ENCODE results near the gene CPED1.

CPED1 gene

GRCh38 chr7:121172484-121172883 is 184.0 kb downstream of the CPED1 start:
- no peak for TF ChIP-seq CTCF (conservative IDR thresholded peaks at IDR 0.05)
- no peak overlapping the region for H3K27ac ChIP-seq

GRCh38 chr7:121175826-121176225 is 187.3 kb downstream of the CPED1 start:
- no peak overlapping the region for H3K27ac ChIP-seq
- no peak for TF ChIP-seq CTCF (conservative IDR thresholded peaks at IDR 0.05)

GRCh38 chr7:121178452-121178851 is 189.9 kb downstream of the CPED1 start:
- H3K27ac ChIP-seq = no peak overlapping the region
- no peak for TF ChIP-seq CTCF (conservative IDR thresholded peaks at IDR 0.05)

GRCh38 chr7:121178869-121179497 is 190.5 kb downstream of the CPED1 start:
- no peak for TF ChIP-seq CTCF (conservative IDR thresholded peaks at IDR 0.05)
- H3K27ac ChIP-seq = no peak overlapping the region

GRCh38 chr7:121180436-121181063 is 192.0 kb downstream of the CPED1 start:
- no peak for TF ChIP-seq CTCF (conservative IDR thresholded peaks at IDR 0.05)
- H3K27ac ChIP-seq = no peak overlapping the region

- H3K27ac ChIP-seq = no peak overlapping the region
- TF ChIP-seq CTCF (conservative IDR thresholded peaks at IDR 0.05) = no peak
Observed at GRCh38 chr7:121181357-121181756, 192.8 kb downstream of the CPED1 start.

GRCh38 chr7:121182281-121182680 is 193.8 kb downstream of the CPED1 start:
- no peak for TF ChIP-seq CTCF (conservative IDR thresholded peaks at IDR 0.05)

More at GRCh38 chr7:121182281-121182680, 193.8 kb downstream of the CPED1 start:
- no peak overlapping the region for H3K27ac ChIP-seq
